Peyer's patch (tissue), 4 donors: Measurements from ENCODE around the gene ZNG1C.
"Not testable (repeated sequence)": the region's sequence is repeated elsewhere in the genome, so short reads cannot be mapped to it uniquely, and the experiment has no call there.

Source experiments
- POLR2A ChIP-seq, 2 donors: fragments of 450-650 bp; IDR thresholded peaks; one replicate each; pipeline ENCODE4 v1.5.1; 2017; ENCODE audit warnings: antibody characterized with exemption in 2 of 2, mild to moderate bottlenecking in 2 of 2, moderate library complexity in 2 of 2
- TF ChIP-seq, protein P1 (sequence below), 6 experiments: fragments of 450-650 bp in 4 of 6; fragments of 200-600 bp in 2 of 6; sonication (generic) in 1 of 6; IDR thresholded peaks; one replicate each; pipeline ENCODE4 v1.5.1; 2017 to 2019; ENCODE audit warnings: antibody characterized with exemption in 6 of 6, mild to moderate bottlenecking in 3 of 6, moderate library complexity in 1 of 6

DNA sequence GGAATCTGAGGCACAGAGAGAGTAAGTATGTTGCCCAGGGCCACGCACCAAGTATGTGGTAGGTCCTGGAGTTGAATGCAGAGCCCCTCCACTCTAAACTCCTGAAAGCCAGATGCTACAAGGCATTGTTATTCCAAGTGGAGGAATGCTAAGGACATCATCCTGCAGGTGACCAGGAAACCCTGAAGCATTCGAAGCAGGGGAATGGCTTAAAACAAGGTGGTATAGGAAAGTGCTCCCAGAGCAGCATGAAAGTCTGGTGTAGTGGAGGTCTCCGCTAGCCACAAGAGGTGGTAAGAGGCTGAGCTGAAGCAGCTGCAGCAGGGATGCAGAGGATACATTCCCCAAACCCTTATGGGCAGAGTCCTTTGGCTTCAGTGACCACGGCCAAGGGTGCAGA lies 87.3 kb downstream of the ZNG1C start:
- TF ChIP-seq, protein P1, sequence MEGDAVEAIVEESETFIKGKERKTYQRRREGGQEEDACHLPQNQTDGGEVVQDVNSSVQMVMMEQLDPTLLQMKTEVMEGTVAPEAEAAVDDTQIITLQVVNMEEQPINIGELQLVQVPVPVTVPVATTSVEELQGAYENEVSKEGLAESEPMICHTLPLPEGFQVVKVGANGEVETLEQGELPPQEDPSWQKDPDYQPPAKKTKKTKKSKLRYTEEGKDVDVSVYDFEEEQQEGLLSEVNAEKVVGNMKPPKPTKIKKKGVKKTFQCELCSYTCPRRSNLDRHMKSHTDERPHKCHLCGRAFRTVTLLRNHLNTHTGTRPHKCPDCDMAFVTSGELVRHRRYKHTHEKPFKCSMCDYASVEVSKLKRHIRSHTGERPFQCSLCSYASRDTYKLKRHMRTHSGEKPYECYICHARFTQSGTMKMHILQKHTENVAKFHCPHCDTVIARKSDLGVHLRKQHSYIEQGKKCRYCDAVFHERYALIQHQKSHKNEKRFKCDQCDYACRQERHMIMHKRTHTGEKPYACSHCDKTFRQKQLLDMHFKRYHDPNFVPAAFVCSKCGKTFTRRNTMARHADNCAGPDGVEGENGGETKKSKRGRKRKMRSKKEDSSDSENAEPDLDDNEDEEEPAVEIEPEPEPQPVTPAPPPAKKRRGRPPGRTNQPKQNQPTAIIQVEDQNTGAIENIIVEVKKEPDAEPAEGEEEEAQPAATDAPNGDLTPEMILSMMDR (IDR thresholded peaks at IDR 0.05): not testable (repeated sequence)
- TF ChIP-seq POLR2A (IDR thresholded peaks at IDR 0.05): not testable (repeated sequence)
